ENCODE measurements around the gene DNM3.

GRCh38 chr1:172394811-172395210 lies 553.5 kb downstream of the DNM3 start:
- no peak for TF ChIP-seq POLR2AphosphoS5 (IDR thresholded peaks at IDR 0.05; ENCODE audit: low read depth)
- TF ChIP-seq CTCF (conservative IDR thresholded peaks at IDR 0.05; ENCODE audit: low read depth in 2 of 2) = no peak
- TF ChIP-seq EZH2 (IDR thresholded peaks at IDR 0.05; ENCODE audit: low read depth, unreplicated experiment) = no peak
- no peak for TF ChIP-seq ETS1 (IDR thresholded peaks at IDR 0.05)
- TF ChIP-seq EZH2phosphoT487 (IDR thresholded peaks at IDR 0.05; ENCODE audit: unreplicated experiment) = no peak
- TF ChIP-seq REST (IDR thresholded peaks at IDR 0.05; ENCODE audit: unreplicated experiment) = no peak
- TF ChIP-seq CREB1 (CRISPR knock-in tag; IDR thresholded peaks at IDR 0.05; ENCODE audit: low read depth) = no peak
- TF ChIP-seq ZNF114 (CRISPR knock-in tag; IDR thresholded peaks at IDR 0.05) = no peak
